Urothelium cell line (cell line): Measurements from ENCODE around the gene STPG1.
A peak's percentile ranks its signal among the peaks of the same experiment; 100 is the strongest.

Experiments used
- DNase-seq: peaks from one replicate; pipeline ENCODE4 v3.0.0; 2011; ENCODE audit warnings: low spot score, mixed read lengths
- FAIRE-seq: peaks from 2 replicates; lab custom pipeline; 2011; peaks lifted over from hg19 to GRCh38; lab: Jason Lieb, UNC

Gene STPG1

DNA sequence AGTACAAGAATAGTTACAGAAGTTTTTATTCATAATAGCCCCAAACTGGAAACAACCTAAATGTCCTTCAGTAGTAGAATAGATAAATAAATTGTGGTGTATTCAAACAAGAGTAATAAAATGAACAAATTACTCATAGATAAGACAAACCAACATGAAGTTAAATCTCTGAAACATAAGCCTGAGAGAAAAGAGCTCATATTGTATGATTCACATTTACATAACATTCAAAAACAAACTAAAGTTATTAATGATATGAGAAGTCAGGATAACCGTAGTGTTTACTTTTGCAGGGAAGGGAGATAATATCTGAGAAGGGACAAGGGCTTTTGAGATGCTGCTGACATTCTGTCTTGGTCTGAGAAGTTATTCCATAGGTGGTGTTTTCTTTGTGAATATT, 13.5 kb downstream of the STPG1 start:
- FAIRE-seq (no peak), DNase-seq (no peak)

DNA sequence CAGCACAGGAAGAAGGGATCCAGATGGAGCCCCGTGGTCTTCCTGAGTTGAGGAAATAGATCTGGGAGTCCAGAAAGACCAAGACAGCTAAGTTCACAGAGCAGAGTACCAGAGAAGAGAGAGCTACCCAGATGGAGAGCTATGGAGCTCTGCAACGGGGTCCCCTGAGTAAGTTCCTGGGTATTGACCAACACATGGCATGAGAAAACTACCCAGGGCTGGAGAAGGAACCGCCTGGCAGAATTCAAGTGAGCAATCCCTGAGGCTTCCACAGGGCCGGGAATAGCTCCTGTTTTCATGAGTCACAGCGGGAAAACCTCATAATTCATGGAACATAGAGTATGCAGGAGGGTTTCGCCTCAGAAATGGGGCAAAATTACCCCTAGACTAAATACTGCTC, 19.7 kb downstream of the STPG1 start:
- DNase-seq (peak; percentile 46), FAIRE-seq (no peak)

DNA sequence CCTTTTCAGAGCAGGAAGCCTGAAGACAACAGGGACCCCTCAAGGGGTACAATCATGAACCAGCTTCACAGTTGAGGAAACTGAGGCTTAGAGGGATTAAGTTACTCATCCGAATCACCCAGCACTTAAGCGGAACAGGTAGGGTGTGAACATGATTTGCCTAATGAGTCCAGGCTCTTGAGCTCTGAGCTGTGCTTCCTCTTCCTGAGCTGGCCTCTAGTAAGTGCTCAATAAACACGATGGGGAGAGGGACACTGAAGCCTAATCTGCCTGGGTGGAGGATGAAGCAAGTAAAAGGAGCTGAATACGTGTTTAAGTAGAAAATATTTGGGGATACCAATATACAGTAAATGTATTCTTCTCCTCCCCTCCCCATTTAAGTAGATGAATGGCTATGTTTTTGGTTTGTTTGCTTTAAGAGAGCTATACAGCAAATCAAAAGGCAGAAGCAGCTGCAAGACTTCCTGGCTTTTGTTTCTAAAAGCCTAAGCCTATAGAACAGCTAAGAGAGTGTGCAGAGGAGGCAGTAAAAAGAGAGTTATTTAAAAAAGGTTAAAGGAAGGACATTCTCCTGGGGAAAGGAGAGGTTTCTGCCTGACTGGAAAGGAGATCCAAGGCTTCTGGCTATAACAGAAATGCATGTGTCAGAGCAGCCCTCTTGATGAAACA, 20.5 kb downstream of the STPG1 start:
- DNase-seq (no peak), FAIRE-seq (no peak)

DNA sequence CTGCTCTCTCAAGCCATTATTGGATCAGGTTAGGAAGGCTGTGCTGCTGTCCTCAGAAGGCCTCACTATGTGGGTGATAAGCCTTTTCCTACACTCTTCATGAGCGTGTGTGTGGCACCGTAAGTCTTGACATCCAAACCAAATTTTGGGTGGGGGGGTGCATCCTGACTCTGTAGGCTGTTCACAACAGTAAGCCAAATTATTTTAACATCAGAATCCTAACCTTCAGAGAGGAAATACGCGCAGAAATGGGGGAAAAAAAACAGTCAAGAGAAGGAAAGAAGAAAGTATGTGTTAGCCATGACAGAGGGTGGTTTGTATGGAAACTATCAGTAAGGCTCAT, 21.0 kb downstream of the STPG1 start:
- DNase-seq (no peak), FAIRE-seq (no peak)

DNA sequence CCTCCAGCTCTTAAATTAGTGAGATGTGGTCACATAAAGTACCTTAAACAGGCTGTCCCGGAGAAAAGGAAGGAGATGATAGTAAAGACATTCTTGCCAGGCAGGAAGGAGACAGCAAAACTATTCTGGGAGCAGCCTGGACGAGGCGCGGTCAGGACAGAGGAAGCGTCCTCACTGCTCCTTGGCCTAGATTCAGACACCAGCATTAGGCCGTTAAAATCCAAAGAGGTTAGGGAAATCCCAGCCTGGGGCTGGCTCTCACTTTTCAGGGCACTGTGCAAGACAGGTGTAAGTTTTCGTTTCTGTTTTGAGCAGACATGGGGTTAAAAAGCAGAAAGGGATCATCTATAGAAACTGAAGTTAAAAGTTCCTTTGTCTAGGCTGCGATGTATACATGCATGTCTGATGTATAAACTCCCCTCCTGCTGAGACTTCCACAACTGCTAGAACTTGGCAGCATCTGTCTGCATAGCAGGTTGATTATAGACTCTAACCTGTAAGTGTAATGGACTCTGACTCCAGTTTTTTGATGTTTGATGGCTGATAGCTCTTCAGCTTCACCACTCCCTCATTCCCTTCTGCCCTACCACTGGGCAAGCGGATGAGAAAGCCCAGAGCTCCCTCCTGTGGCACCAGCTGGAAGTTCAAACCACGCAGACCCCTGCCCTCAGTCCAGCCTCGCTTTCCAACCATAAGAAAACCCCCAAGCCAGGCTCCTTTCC, 21.5 kb downstream of the STPG1 start:
- DNase-seq (peak; percentile 70), FAIRE-seq (no peak)

DNA sequence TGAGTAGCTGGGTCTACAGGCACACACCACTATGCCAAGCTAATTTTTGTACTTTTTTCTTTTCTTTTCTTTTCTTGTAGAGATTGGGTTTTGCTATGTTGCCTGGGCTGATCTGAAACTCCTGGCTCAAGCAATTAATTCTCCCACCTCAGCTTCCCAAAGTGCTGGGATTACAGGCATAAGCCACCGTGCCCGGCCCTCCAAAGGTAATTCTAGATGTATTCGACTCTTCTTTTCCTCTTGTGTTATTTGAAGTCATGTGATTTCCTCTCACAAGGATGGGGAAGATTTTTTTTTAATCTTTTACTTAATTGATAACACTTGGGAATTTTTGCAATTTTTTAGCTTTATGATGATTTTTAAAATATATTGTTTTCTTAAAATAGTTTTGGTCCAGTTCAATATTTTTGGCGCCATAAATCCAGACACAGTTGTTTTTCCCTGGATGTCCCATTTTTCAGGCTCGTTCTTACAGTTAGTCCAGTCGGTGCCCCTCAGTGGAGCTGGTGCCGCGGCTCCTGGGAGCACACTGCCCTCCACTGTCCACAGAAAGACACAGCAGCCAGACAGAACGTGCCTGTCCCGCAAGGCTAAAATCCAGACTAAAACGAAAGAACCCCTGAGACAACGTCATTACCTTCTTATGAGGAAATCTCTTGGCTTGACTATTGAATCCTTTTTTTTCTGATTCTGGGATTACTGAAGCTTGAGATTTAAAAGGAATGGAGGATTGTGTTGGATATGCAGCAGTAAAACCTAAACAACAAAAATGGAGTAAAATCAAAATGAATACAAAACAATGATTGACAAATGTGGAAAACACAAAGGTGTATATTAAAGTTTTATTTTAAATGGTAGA, 22.4 kb downstream of the STPG1 start:
- FAIRE-seq (no peak), DNase-seq (peak; percentile 82)

DNA sequence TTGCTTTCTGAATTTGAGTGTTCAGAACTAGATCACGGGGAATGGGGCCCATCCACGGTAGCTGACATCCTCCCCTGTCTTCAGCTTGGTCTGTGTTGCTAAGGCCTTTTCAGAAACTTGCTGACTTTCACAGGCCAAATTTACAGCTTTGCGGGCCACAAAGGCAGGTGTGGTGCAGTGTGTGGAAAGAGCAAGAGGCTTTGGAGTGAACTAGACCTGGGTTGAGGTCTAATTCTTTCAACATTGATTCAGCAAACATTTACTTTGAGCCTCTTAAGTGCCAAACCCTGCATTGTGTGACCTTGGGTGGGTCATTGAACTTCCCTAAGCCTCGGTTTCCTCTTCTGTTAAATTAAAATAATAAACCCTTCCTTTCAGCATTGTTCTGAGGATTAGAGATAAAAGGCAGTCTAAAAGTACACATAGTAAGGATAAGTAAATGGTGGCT, 24.3 kb downstream of the STPG1 start:
- DNase-seq (no peak), FAIRE-seq (no peak)

DNA sequence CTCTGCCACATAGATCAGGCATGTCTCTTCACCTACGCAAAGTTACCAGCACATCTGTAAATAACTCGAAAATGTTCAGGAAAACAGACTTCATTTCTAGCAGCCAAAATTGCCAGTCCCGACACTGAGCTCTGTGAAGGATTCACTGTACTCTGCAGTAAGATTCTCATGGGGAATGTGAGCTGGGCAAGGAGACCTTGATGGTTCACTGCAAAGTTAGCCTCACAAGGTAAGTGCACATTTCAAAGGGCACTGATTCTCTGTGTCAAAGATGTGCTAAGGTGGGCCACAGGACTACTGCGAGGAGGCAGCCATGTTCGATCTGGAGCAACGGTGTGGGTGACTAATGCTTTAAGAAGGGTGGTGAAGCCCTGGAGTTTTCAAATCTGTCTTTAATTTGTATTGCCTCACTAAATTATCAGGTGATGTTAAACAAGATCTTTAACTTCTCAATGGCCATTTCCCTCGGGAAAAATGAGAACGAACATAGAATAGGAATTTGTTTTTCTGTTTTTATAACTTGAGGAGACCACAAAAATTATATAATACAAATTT, 25.2 kb downstream of the STPG1 start:
- DNase-seq: no peak
- FAIRE-seq: no peak

DNA sequence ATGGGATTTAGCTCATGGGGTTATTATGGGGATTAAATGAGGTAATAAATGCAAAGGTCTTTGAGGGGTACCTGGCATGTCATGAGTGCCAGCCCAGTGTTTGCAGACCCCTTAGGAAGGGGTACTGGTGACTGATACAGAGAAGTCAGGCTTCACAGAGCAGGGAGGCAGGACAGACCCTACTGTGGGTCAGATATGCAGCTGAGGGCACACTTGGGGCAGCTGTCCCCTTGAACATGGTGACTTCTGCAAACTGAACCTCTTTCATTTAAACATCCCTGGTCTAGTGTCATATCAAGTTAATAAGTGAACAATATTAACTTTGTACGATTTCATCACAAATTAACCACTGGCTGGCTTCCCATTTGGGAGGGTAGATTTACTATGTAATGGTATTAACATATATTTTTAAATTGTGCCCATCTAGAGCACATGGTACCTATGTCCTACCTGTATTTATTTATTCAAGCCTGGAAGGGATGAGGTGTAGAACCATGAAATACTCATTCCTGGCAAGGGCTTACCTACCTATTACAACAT, 25.9 kb downstream of the STPG1 start:
- no peak for DNase-seq
- no peak for FAIRE-seq

DNA sequence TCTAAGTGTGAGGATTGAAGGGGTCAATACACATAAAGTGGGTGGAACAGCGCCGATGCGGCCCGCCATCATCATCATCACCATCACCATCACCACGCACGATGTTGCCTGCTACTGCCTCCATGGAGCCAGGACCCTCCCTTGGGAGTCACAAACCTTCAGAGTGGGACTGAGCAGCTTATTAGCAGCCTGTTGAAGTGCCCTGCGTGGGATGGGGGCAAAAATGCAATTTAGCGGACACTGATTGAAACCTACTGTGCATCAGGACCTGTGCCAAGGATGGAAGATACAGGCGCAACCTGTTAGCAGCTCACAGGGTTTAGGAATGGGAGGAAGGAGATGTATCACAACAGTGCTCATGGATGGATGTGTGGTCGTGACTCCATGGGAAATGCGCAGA, 26.7 kb downstream of the STPG1 start:
- DNase-seq (no peak), FAIRE-seq (no peak)

DNA sequence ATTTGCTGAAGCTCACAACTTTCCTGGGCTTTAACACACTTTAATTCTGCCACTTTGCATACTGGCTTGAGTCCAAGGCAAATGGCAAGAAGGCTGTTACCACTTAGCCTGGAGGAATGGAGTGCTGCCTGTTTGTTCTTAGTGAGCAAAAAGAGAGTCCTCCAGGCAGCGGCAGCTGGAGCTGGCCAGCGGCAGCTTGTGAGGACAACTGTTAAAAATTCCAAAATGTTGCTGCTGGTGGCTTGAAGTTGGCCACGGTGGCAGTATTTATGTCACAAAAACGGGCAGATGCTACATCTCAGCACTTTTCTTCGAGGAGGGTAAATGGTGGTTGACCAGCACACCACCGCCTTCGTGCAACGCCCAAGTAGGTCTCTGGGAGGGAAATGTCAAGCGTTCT, 27.3 kb downstream of the STPG1 start:
- no peak for DNase-seq
- FAIRE-seq: no peak

DNA sequence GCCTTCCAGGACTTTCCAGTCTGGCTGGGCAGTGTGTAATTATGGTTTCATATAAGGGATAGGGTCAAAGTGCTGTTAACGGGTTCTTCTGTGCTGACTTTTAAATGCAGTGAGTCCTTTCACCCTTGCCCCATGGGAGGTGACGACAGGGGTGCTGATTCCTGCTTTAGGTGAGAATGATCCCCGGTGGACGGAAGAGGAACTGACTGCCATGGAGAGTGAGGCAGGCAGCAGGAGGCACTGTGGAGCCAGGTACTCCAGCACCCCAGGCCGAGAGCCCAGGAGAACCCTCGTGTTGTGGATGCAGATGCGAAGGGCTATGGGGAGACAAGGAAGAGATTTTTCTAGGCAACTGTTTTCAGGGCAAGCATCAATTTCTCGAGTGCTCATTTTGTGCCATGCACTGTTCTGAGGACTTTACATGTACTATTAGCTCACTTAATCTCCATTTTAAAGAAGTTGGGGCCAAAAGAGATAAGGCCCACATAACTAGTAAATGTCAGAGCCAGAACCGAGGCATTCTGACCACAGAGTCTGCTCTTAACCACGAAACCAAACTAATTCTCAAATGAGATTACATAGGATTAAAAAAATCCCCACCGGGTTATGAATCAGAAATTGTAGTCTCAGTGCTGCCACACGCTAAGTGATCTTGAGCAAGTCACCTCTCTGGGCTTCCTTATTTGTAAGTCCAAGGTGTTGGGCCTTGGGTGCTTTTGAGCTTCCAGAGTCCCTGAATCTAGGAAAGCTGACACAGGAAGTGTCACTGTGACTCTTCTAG, 28.2 kb downstream of the STPG1 start:
- no peak for DNase-seq
- no peak for FAIRE-seq

DNA sequence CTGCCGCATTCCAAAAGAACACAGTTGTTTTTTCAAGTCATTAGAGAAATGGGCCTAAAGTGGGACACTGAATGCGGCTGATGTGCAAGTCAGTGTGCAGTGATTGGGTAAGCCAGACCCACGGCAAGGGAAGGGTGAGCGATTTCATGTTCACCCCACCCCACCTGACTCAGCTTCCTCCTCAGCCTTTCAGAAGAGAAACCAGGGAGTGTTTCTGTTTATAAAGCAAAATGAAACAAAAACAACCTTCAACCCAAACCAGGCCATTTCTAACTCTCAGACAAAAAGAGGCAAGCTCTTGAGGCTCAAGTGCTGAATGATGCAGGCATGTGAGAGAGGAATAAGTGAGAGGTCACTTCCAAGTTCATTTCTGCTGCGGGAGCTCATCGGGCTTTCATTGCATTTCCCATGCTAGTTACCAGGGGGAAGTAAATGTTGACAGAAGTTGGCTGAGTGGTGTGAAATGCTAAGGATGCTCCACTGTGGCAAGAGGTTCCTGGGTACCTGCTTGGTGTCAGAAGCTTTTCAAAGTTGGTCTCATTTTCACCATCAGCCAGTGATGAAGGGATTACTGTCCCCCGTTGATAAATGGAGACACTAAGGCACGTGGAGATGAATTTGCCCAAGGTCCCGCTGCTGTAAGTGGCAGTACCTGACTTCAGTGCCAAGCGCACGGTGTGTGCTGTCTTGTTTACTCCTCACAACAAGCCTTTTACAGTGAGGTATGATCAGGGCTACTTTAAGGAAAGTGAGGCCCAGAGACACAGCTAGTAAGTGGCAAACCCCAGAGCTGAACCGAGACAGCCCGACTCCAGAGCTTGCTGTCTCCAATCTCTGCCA, 29.1 kb downstream of the STPG1 start:
- DNase-seq: no peak
- no peak for FAIRE-seq

DNA sequence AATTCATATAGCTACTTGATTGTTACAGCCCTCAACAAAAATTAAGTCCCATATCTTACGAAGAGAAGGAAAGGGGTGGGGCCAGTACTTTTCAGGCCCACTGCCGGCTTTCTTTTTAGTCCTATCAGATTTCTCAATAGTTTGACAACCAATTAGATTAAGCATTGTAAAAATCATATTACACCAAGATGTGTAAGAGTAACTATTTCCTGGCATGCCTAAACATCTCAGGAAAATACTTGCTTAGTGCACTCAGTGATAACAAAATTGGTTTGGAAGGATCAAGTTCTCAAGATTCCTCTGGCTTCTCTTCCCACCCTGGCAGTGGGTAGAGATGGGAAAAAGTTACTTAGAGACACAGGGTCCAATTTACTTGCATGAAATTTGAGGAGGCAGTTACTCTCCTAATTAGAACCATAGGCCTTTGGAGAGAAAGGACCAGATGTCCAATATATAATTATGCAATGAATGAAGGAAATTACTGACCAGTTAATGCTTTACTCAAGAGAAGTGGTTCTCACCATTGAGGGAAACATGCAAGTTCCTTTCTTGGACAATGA, 30.1 kb downstream of the STPG1 start:
- no peak for FAIRE-seq
- DNase-seq: no peak

DNA sequence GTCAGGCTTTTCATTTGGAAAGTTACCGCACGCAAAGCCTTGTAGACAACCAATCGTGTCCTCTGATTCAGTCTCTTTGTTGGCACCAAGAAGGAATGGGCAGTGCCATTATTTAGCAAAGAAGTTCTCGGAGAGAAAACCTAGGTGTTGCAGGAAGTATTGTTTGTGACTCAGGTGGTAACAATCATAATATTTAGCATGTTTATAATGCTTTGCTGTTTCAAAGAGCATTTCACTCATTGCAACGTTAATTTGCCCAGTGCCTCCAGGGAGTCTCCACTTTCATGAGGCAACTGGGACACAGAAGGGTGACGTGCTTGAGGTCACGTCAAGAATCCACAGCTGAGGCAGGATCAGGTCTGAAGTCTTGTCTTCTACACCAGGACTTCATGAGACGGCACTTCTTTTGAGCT, 31.4 kb downstream of the STPG1 start:
- no peak for FAIRE-seq
- DNase-seq: no peak

DNA sequence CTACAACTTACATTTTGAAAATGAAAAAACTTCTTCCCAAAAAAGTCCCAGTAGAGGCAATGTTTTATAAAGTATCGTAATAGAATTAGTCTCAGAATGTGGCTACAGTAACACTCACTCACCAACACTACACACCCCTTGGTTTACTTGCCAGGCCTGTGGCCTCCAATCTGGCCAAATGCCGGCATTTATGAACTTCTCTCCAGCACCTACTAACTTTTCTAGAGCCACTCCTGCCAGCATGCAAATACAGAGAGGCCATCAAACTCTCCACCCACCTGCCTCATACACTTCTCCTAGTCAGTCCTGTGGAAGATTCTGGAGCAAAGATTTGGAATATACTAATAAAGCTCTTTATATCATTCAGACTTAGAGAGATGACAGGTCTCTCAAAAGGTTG, 32.3 kb downstream of the STPG1 start:
- DNase-seq (no peak), FAIRE-seq (no peak)

DNA sequence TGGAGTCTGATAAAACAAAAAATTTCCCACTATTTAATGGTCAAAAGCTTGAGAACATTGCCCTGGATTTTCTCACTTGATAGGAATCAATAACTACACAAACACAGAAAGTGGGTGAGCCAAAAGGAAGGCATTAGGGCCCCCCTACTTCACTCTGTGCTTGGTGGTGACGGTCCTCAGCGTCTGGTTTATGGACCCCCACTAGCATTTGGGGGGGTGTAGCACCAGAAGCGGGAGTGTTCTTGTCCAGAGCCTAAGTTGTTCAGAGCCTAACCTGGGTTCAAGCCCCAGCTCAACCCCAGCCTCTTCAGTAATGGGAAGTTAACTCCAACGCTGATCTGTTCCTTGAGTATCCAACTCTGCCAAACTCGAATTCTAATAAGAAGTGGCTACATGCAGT, 33.1 kb downstream of the STPG1 start:
- no peak for FAIRE-seq
- DNase-seq: no peak

DNA sequence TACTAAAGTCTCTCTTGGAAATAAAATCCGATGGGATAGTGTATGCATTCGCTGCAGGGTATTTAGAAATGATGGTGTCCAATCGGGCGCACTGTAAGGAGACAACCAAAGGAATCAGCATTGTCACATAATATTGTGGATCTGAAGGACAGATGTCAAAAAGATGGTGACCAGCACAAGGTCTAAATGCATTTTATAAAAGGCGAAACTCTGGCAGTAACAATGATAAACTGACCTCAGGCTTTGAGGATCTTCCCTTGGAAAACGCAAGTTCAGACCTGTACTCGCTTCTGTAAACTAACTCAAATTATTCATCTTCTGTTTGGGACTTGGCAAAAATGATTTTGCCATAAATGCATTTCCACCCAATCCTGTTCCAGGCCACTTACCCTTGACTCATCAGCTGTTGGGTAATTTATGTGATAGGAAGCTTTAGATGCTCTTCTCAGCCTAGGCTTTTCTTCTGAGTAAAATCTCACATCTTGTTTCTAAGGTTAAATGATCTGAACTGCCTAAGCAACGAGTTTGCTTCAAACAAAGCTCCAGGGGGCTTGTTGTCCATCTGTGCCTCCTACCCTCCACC, 33.8 kb downstream of the STPG1 start:
- DNase-seq (no peak), FAIRE-seq (no peak)
